HG02973 (cell line): ENCODE results near the gene AXL.

Source experiments
- ATAC-seq: cut with Tn5 transposase; IDR thresholded peaks from one replicate; pipeline ENCODE4 v1.9.1; 2021; ENCODE audit warnings: moderate library complexity; ENCODE audit not compliant: unreplicated experiment

Gene AXL

DNA sequence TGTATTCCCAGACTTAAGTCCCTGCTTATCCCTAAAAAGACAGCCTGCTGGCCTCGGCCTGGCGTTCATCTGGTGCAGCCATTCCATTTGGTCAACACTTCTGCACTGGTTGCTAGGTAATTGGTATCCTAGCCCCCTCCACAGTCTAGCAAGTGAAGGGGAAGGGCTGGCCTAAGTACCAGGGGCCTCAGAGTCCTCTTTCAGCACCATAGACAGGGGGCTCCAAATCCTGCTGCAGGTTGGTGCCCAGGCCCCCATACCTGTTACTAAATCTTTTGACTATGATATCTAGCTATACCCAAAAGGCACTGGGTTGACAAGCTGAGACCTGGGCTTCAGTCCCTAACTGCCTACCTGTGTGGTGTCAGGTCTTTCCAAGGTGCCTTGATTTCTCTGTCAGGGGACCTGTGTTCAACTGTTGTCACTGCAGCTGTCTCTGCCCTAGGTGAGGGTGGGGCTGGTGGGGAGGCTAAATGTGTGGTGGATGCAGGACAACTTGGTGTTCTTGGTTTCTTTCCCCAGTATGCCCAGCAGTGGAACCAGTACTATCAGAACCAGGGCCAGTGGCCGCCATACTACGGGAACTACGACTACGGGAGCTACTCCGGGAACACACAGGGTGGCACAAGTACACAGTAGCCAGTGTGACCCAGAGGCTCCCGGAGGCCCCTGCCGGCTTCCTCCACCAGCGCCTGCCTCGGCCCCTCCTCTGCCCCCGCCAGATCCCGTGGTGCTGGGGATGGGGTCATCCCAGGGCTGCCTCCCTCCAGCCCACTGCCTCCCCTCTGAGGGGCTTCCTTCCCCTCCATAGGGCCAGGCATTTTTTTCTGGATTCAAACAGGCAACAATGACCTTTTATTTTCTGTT is 87.1 kb downstream of the AXL start:
- no peak for ATAC-seq

DNA sequence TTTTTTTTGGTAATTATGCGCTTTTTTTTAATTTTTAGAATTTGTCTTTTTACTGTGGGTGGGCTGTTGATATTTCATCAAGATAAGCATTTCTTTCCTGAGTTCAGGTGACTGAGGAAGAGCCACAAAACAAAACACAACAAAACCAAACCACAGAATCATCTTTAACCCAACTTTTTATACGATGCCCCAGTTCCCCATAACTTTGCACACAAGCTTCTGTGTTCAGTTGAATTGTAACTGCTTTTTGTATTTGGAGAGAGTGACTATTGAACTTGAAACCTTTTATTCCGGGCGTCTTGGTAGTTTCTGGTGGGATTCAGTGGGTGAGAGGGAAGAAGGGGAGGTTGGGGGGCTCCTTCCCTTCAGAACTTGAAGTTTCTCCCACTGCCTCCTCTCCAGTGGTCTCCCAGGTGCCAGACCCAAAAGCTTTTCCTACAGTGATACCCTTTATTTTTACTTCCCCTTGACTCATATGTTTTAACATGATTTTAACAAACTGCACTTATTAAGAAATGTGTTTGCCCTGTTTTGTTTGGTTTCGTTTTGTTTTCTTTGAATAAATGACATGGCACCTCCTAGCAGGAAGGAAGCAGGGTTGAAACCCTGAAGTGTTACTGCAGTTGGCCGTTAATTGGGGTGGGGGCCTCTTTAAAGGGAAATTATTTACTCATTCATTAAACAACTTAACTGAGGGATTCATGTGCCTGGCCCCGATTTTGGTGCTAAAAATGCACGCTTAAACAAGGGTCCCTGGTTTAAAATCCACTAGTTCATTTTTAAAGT is 88.3 kb downstream of the AXL start:
- no peak for ATAC-seq

DNA sequence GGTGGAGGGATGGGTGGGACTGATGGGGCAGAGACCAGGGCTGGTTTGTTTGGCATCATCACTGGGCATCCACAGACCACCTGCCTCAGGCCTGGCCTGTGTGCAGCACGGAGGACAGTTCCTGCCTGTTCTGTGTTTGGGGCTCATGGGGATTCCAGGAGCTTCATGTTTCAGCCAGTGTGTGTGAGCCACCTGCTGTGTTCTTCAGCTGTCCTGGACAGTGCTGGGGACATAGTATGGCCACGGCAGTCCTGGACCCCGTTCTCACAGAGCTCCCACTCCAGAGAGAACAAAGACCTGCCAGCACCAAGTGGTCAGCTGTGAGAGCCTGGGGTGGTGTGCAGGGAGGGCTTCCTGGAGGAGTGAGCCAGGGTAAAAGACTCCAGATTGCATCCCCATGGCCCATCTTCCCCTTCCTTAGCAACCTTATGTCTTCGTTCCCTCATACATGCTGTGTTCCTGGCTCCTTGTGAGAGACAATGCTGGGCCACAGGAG is 89.0 kb downstream of the AXL start:
- no peak for ATAC-seq

DNA sequence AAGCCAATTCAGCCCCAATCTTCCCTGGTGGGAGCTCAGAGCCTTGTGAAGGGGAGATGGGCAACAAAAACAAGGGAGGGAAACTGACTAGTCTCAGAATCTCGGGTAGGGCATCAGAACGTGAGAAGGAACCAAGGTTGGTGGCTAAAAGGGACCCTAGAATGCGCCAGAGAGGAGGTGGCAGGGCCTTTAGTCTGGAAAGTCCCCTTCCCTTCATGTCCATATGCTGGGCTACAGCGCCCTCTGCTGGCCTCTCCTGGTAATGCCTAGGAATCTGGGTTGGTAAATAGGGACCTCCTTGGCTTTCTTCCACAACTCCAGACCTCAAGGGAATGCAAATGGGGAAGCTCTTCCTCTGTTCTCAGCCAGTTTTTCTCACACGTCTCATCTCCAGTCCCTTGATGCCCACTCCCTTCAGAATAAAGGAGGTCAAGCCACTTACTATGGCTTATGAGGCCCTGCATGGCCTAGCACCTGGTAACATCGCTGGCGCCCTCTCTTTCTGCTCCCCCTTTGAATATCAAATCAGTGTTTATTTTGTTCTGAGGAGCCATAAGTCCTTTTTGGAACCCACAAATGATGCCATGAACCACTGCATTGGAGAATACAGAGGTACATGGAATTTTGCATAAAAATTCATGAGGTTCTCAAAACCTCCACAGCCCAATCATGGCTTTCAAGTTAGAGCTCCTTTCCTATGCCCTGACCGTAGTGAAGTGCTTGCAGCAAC is 89.6 kb downstream of the AXL start:
- peak; percentile 38 for ATAC-seq

DNA sequence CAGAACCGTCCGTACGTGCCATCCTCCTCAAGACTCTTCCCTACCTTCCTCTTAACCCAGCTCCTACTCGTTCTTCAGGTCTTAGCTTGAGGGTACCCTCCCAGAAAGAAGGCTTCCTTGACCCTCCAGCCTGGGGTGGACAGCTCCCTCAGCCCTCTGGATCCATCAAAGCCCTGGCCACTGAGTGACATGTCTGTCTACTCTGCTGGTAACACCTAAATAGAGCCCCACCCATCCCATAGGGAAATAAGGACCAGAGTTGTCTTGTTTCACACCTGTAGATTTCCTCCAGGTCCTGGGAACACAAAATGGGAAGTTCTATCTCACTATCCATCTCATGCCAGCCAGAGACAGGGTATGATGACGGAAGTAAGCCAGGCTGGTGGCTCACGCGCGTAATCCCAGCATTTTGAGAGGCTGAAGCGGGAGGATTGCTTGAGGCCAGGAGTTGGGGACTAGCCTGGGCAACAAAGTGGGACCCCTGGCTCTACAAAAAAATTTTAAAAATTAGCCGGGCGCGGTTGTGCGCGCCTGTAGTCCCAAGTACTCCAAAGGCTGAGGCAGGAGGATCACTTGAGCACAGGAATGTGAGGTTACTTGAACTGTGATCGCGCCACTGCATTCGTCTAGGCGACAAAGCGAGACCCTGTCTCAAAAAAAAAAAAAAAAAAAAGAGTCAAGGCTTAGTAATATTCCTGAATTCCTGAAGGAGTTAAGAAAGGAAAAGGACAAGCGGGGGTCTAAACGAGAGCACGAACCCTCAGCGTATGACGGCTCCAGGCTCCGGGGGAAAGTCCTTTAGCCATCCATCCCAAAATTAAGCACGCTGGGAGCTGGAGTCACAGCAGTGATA is 90.4 kb downstream of the AXL start:
- ATAC-seq = no peak

DNA sequence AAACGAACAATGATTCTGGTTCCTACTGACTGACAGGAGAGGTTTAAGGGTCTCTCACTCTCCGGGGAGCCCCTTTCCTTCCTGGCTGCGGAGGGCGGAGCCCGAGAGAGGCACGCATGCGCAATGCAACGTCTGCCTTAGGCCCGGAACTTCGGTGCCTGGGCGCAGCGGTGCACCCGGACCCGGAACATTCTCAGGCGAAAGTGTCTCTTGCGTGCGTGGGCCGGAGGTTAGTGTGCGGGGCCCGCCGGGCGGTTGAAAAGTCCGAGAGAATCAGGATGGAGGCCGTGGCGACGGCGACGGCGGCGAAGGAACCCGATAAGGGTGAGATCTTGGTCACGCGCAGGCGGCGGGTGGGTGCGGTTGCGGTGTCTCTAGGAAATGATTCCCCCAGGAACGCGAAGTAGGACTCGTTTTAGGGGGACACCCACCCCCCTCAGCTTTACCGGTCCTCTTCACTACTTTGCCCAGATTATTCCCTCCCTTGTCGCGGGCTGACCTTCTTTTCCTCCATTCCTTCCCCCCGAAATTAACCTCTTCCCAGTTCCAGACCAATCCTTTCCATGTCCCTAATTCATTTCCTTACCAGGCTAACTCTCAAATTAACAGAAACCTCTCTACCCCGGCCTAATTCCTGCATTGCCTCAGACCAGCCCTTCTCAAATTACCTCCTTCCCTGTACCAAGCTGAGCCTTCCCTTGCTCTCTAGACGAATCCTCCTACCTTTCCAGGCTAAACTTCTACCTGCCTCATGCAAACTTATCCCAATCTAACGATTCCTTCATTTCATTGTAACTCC is 91.2 kb downstream of the AXL start, which contains the start of gene CCDC97:
Gene CCDC97 (plus strand): TSS at position 140 of the 799 bp plus-strand sequence. CDS start 139 bp downstream, at position 279.
- peak; percentile 60 for ATAC-seq

DNA sequence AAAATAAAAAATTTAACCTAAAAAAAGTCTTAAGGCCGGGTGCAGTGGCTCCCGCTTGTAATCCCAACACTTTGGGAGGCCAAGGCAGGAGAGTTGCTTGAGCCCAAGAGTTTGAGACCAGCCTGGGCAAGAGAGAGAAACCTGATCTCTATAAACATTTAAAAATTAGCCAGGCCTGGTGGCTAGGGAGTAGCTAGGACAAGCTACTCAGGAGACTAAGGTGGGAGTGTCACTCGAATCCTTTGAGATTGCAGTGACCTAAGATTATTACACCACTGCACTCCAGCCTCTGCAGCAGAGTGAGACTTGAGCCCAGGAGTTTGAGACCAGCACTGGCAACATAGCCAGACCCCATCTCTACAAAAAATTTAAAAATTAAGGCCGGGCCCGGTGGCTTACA is 92.0 kb downstream of the AXL start:
- ATAC-seq = no peak
